Hepatocyte (in vitro differentiated cells): ENCODE results near the gene LMX1A. TPM values are rescaled to one million over a fixed set of nuclear protein-coding genes. Genes with fewer than 3 reads are reported as not detected.
A peak's percentile ranks its signal among the peaks of the same experiment; 100 is the strongest.

Experiments
- DNase-seq: peaks from one replicate; pipeline ENCODE4 v3.0.0-alpha.2; 2016; ENCODE audit warnings: low spot score
- H2AFZ ChIP-seq: fragments of 200-600 bp; sonication (generic); 2 replicates; pipeline ENCODE4 v1.6.0; 2016; ENCODE audit warnings: antibody characterized with exemption, mild to moderate bottlenecking
- H3K27ac ChIP-seq: fragments of 200-600 bp; sonication (generic); 2 replicates; pipeline ENCODE4 v1.5.1; 2016; ENCODE audit warnings: mild to moderate bottlenecking
- H3K27me3 ChIP-seq: fragments of 200-600 bp; sonication (generic); 2 replicates; pipeline ENCODE4 v1.6.1; 2016
- H3K36me3 ChIP-seq: fragments of 200-600 bp; sonication (generic); replicated peaks from 2 replicates; pipeline ENCODE4 v1.5.1; 2016; ENCODE audit warnings: low read depth; ENCODE audit not compliant: insufficient read depth
- H3K4me1 ChIP-seq: fragments of 200-600 bp; sonication (generic); 2 replicates; pipeline ENCODE4 v1.5.1; 2016; ENCODE audit warnings: mild to moderate bottlenecking, moderate library complexity; ENCODE audit not compliant: insufficient read depth
- H3K4me2 ChIP-seq: fragments of 200-600 bp; sonication (generic); 2 replicates; pipeline ENCODE4 v1.6.0; 2016
- H3K4me3 ChIP-seq: fragments of 200-600 bp; sonication (generic); 2 replicates; pipeline ENCODE4 v1.5.1; 2016; ENCODE audit warnings: mild to moderate bottlenecking
- H3K79me2 ChIP-seq: fragments of 200-600 bp; sonication (generic); 2 replicates; pipeline ENCODE4 v1.6.0; 2017; ENCODE audit warnings: mild to moderate bottlenecking
- H3K9me2 ChIP-seq: fragments of 200-600 bp; sonication (generic); replicated peaks from 2 replicates; pipeline ENCODE4 v1.6.0; 2017; ENCODE audit warnings: mild to moderate bottlenecking; ENCODE audit not compliant: insufficient read depth
- H3K9me3 ChIP-seq: fragments of 200-600 bp; sonication (generic); 2 replicates; pipeline ENCODE4 v1.5.1; 2016; ENCODE audit warnings: low read depth, mild to moderate bottlenecking
- H4K20me1 ChIP-seq: fragments of 200-600 bp; sonication (generic); 2 replicates; pipeline ENCODE4 v1.6.0; 2016; ENCODE audit warnings: mild to moderate bottlenecking; ENCODE audit not compliant: insufficient read depth, poor library complexity, severe bottlenecking
- EZH2 ChIP-seq: fragments of 200-600 bp; sonication (generic); IDR thresholded peaks from 2 replicates; pipeline ENCODE4 v1.6.1; 2016; ENCODE audit warnings: antibody characterized with exemption, mild to moderate bottlenecking, borderline replicate concordance
- EZH2phosphoT487 ChIP-seq: fragments of 200-600 bp; sonication (generic); IDR thresholded peaks from one replicate; pipeline ENCODE4 v1.6.1; 2018; ENCODE audit warnings: antibody characterized with exemption, mild to moderate bottlenecking, low read depth, moderate library complexity; ENCODE audit not compliant: unreplicated experiment, severe bottlenecking
- WGBS: methylation state at CpG from one replicate; pipeline ENCODE4 v1.1.6; 2016; ENCODE audit warnings: low lambda C conversion rate; ENCODE audit errors: missing lambda C conversion rate; 5-methylcytosine and 5-hydroxymethylcytosine counted together
- polyA plus RNA-seq: library from polyadenylated mRNA; unstranded; fragments of >200 nt; fragmentation: Nextera tagmentation; extraction: Ambion mirVana; gene quantifications from 2 replicates; pipeline ENCODE4 v1.2.1, GENCODE V29; 2016
- total RNA-seq: library from RNA; depleted of rRNA; stranded (reverse); fragments of >200 nt; gene quantifications from 2 replicates; pipeline ENCODE4 v1.2.3, GENCODE V29; 2014
- TF ChIP-seq, protein P1 (sequence below): fragments of 200-600 bp; sonication (generic); IDR thresholded peaks from 2 replicates; pipeline ENCODE4 v1.5.1; 2016; ENCODE audit warnings: antibody characterized with exemption, mild to moderate bottlenecking; ENCODE audit not compliant: poor library complexity

Gene LMX1A
- total and polyA plus RNA-seq, 2 experiments from 2014 or later = not detected

DNA sequence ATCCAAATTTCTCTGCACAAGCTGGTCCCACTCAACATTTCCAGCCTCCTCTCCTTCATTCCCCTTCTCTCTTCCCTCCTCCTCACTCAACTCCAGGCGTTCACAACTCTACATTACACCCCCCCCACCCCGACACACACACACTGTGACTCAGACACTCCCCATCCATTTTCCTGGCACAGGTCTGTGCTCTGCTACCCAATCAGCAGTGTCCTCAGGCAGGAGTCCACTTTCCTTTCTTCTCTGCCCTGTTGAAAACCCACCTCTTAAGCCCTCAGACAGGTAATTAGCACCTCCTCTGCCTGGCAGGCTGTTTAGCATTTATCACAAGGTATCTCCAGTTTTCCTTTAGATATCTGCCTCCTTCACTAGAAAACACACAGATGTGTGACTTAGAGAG, 8.8 kb upstream of the LMX1A start:
- Histone ChIP-seq H2AFZ (no peak overlapping the region), H3K27ac (no peak overlapping the region), H3K9me3 (no peaks in the 10 kb centered on the region), H3K4me2 (no peak overlapping the region), H3K36me3 (no peaks in the 10 kb centered on the region), H3K4me3 (no peak overlapping the region), H4K20me1 (no peaks in the 10 kb centered on the region), H3K27me3 (peaks cover 37% of the 10 kb centered on the region), H3K79me2 (no peaks in the 10 kb centered on the region), H3K9me2 (no peaks in the 10 kb centered on the region), H3K4me1 (no peaks in the 10 kb centered on the region)
- TF ChIP-seq, protein P1, sequence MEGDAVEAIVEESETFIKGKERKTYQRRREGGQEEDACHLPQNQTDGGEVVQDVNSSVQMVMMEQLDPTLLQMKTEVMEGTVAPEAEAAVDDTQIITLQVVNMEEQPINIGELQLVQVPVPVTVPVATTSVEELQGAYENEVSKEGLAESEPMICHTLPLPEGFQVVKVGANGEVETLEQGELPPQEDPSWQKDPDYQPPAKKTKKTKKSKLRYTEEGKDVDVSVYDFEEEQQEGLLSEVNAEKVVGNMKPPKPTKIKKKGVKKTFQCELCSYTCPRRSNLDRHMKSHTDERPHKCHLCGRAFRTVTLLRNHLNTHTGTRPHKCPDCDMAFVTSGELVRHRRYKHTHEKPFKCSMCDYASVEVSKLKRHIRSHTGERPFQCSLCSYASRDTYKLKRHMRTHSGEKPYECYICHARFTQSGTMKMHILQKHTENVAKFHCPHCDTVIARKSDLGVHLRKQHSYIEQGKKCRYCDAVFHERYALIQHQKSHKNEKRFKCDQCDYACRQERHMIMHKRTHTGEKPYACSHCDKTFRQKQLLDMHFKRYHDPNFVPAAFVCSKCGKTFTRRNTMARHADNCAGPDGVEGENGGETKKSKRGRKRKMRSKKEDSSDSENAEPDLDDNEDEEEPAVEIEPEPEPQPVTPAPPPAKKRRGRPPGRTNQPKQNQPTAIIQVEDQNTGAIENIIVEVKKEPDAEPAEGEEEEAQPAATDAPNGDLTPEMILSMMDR = no peak
- TF ChIP-seq EZH2 (no peak), EZH2phosphoT487 (no peak)
- no peak for DNase-seq
- 41% methylated on average over 2 of the region's 2 CpGs for WGBS

DNA sequence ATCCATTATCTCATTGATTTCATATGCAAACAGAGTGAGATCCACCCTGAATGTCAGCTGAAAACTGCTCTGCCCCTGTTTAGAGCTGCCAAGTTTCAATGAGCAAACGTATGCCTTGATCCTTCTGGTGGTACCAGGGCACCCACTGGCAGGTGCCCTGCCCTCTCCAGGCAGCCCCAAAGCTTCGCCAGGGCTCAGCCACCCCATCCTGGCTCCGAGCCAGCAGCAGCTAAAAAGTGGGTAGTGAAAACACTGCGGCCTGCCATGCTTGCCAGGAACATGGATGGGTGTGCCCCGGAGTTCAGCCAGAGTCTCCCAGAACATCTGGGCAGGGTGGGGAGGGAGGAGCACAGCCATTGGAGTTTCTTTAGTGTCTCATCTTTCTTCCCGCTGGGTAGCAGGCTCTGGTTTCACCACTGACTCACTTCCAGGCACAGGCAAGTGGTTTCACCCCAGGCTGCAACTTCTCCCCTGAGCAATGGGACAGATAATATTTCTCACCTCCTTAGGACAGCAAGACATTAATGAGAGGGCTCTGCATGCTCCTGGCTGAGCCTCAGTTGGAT, 8.1 kb upstream of the LMX1A start:
- Histone ChIP-seq H3K4me1 (no peaks in the 10 kb centered on the region), H3K9me3 (no peaks in the 10 kb centered on the region), H3K4me2 (no peak overlapping the region), H2AFZ (no peak overlapping the region), H3K79me2 (no peaks in the 10 kb centered on the region), H3K4me3 (no peak overlapping the region), H3K9me2 (no peaks in the 10 kb centered on the region), H4K20me1 (no peaks in the 10 kb centered on the region), H3K36me3 (no peaks in the 10 kb centered on the region), H3K27ac (no peak overlapping the region), H3K27me3 (peaks cover 43% of the 10 kb centered on the region)
- 70% methylated on average over 6 of the region's 6 CpGs for WGBS
- TF ChIP-seq, protein P1 = no peak
- TF ChIP-seq EZH2 (no peak), EZH2phosphoT487 (no peak)
- no peak for DNase-seq

DNA sequence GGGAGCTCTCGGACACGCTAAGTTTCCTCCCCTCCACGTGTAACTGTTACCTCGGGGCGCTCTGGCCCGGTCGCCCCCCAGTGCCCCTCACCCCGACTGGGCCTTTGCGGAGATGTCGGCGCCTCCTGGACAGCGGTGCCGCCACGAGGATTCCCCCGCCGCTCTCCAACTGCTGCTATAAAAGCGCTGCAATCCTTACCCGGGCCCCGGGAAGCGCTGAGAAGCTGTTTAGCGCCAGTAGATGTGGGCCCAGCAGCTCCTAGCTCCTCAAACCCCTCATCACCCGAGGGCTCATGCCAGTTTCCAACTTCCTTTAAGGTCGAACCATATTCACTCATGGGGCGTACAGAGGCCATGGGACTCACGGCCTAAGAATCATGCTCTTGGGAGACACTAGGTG, 361 bp upstream of the LMX1A start:
- Histone ChIP-seq H3K4me2 (peak overlapping the region; percentile 90), H3K4me3 (no peak overlapping the region), H3K27me3 (peaks cover 98% of the 10 kb centered on the region), H3K27ac (no peak overlapping the region), H3K36me3 (no peaks in the 10 kb centered on the region), H2AFZ (no peak overlapping the region), H3K9me3 (no peaks in the 10 kb centered on the region), H4K20me1 (no peaks in the 10 kb centered on the region), H3K4me1 (peaks cover 25% of the 10 kb centered on the region), H3K9me2 (no peaks in the 10 kb centered on the region), H3K79me2 (no peaks in the 10 kb centered on the region)
- TF ChIP-seq, protein P1 = no peak
- TF ChIP-seq EZH2phosphoT487 = no peak
- no peak for TF ChIP-seq EZH2
- WGBS = 15% methylated on average over 19 of the region's 25 CpGs
- no peak for DNase-seq
